ENCODE data around the gene CABP1.

The CABP1 gene

DNA sequence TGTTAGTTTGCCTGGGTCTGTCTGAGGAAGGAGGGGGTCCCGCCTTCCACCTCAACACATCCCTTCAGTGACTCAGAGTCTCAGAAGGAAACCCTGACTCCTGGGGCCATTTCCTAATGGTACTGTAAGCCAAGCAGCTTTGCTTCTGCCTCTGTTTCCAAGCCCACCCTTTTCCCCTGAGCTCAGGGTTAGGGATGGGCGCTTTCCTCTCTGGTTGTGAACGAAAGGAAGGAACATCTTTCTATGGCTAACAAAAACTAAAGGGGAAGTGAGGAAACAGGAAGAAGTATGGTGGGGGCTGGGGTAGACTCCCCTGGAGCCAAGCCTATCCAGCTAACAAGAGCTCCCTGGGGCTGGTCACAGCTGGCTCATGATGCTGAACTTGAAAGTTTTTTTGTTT is 58.2 kb downstream of the CABP1 start:
- DNase-seq, result no peak

- DNase-seq, result no peak
These were observed 59.1 kb downstream of the CABP1 start for GRCh38 chr12:120699553-120699952.

DNA sequence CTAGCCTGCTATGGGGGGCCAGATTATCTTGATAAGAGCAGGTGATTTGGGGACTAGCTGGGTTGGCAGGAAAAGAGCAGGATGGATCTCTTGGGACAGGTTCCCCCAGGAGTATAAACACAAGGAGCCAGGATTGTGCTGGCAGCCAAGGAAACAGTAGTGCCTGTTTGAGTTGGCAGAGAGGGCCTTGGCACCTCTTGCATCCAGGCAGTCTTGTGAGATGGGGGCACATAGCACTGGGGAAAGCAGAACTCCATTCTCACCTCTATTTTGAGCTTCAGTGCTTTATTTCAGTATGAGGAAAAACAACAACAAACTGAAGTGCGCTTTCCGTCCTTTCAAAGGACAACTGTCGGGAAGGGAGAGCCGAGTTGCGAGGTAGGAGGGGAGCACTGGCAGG is 60.5 kb downstream of the CABP1 start:
- no peak for DNase-seq

DNA sequence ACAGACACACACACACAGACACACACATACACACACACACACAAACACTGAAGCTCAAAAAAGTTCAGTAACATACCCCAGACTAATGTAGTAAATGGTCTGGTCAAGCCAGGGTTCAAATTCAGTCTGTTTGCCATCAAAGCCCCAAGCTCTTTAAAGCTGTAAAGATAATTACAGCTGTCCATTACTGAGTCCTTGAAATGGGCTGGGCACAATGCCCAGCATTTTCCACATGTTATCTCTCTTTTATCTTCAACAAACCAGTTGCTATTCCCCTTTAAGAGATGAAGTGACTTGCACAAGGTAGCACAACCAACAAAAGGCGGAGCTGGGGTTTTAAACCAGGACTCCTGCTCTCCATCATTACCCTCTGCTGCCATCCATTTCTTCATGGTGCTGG is 62.2 kb downstream of the CABP1 start:
- no peak for DNase-seq

DNA sequence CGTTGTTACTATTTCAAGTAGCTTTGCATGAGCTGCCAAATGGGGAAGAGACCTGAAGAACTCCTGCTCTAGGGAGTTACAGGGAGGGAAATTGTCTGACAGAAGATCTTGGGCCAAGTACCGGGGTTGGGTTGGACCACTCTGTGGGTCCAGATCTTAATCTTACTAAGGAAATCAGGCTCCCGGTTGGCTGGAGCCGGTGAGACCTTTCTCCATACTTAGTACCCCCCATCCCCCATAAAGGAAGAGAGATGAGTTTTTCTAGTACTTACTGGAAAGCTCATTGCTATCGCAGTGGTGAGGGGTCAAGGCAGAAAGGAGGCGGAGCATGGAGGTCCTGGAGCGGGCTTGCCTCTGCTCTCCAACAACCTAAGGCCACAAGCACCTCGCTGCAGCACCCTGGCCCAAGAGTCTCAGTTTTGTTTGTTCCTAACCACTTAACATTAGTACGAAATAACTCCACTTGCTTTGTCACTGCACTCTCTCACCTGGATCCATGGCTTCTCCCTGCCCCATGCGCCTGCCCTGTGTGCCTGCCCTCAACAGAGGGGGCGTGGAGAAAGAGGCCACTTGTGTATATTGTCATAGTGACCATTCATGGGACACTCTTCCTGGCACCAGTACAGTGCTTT is 63.0 kb downstream of the CABP1 start:
- DNase-seq, result no peak

DNA sequence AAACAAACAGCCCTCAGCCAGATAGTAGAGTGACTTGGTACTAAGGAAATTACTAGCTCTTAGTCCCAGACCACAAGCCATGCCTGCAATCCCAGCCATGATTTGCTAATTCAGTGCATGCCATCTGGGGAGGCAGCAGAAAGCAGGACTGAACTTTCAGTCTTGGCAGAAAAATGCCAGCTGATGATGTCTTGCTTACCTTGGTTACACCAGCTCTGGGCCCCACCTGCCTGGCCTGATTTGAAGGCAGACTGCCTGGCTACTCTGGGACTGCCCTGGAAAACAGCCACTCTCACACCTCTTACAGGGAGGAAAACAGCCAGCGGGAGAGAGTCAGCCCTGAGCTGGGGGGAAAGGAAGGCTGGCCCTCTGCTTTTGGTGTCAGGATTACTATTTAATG is 65.2 kb downstream of the CABP1 start:
- DNase-seq, result no peak

- no peak for DNase-seq
These were observed 65.6 kb downstream of the CABP1 start for GRCh38 chr12:120706029-120706428.

DNA sequence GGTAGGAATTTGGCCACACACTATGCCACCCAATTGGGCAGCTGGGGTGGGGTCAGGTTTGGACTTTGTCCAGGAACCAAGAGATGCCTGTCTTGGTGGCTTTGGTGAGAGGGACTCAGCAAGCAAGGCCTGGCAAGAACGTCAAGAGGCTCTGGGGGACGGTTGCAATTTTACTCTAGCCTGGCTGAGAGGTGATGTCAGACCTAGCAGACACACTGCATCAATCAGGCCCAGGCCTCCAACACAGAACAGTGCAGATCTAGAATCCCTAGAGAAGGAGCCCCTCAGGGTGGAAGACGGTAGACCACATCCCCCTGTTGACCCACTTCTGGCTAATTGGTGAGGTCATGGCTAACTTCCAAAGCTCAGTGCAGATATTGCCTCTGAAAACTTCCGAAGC is 68.2 kb downstream of the CABP1 start:
- no peak for DNase-seq

DNA sequence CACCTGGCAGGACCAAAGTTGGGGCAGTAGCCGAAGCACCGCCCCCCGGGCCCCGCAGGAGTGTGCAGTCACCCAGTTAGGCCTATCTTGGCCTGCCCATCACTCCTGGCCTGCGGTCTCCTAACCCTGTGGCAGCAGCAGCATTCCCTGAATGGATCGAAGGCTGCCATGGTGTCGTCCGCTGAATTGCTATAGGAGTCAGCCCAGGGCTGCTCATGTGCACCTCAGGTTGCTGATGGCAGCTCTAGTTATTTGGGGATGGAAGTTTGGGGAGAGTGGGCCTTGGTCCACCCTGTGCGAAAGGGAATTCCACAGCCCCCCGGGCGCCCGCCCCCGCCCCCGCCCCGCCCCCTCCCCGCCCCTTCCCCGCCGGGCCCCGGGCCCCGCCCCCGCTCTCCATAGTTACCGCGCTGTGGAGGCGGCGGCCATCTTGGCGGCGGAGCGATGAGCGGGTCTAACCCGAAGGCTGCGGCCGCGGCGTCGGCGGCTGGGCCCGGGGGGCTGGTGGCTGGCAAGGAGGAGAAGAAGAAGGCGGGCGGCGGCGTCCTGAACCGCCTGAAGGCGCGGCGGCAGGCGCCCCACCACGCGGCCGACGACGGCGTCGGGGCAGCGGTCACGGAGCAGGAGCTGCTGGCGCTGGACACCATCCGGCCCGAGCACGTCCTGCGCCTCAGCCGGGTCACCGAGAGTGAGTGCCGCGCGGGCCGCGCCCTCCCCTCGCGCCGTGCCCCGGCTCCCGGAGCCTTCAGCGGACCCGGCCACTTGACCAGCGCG is 69.8 kb downstream of the CABP1 start, which contains the start of gene UNC119B:
TSS of gene UNC119B (plus strand) at position 428 of the 774 bp plus-strand sequence. CDS start at position 445, 17 bp downstream.
- peak; percentile 82 to 84 for DNase-seq

GRCh38 chr12:120710805-120711296 is 70.4 kb downstream of the CABP1 start:
- peak; percentile 44 to 56 for DNase-seq

GRCh38 chr12:120711411-120711810 is 71.0 kb downstream of the CABP1 start:
- peak in 1 of 2 experiments; percentile 29 for DNase-seq

- no peak for DNase-seq
These were observed 72.2 kb downstream of the CABP1 start for GRCh38 chr12:120712610-120713009.

DNA sequence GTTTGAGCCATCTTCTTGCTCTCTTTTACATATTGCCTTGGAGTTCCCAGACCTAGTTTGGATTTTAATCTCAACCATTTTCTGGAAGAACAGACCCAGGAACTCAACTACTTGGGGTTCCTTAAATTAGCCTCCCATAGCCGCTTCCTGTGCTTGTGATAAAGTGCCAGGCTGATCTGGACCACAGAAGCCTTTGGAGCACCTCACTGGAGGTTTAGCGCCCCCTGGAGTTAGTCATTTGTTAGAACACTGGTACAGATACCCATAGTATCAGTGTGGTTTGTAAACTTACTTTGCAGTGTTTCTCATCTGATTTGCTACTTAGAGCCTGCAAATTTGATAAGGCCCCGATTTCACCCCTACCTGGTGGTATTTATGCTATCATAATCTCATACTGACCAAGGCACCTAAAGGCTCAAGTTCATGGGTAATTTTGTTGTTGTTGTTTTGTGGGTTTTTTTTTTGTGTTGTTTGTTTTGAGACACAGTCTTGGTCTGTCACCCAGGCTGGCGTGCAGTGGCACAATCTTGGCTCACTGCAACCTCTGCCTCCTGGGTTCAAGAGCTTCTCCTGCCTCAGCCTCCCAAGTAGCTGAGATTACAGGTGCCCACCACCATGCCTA is 73.5 kb downstream of the CABP1 start:
- DNase-seq, result peak; percentile 65 to 70
